GM06990 (cell line): ENCODE results near the gene TNRC18.

Experiments used
- DNase-seq: peaks from one replicate; pipeline ENCODE4 v3.0.0-alpha.2; 2011; ENCODE audit not compliant: insufficient read length; ENCODE audit errors: extremely low read depth
- H3K27me3 ChIP-seq: replicated peaks from 2 replicates; pipeline ENCODE4 v1.6.0; 2011; ENCODE audit warnings: low read length; ENCODE audit not compliant: control insufficient read depth, insufficient read depth
- H3K36me3 ChIP-seq: 2 replicates; pipeline ENCODE4 v1.5.1; 2011; ENCODE audit warnings: low read length; ENCODE audit not compliant: control insufficient read depth, insufficient read depth
- H3K4me3 ChIP-seq: replicated peaks from 2 replicates; pipeline ENCODE4 v1.5.1; 2011; ENCODE audit warnings: low read depth, mild to moderate bottlenecking, control low read depth, low read length
- CTCF ChIP-seq: IDR thresholded peaks from 2 replicates; pipeline ENCODE4 v1.5.1; 2011; ENCODE audit warnings: low read length, control low read depth, mild to moderate bottlenecking, inconsistent platforms; ENCODE audit not compliant: insufficient read depth, poor library complexity, severe bottlenecking

The TNRC18 gene

GRCh38 chr7:5379546-5379945 is 44.1 kb downstream of the TNRC18 start:
- Histone ChIP-seq H3K36me3 (peaks cover 8% of the 10 kb centered on the region), H3K27me3 (no peaks in the 10 kb centered on the region), H3K4me3 (no peak overlapping the region)
- TF ChIP-seq CTCF: no peak
- DNase-seq: no peak

GRCh38 chr7:5377816-5378215 is 45.8 kb downstream of the TNRC18 start:
- H3K36me3 ChIP-seq: peaks cover 13% of the 10 kb centered on the region
- TF ChIP-seq CTCF: no peak
- DNase-seq: no peak

GRCh38 chr7:5377279-5377678 is 46.4 kb downstream of the TNRC18 start:
- Histone ChIP-seq H3K36me3 (peaks cover 15% of the 10 kb centered on the region), H3K27me3 (no peaks in the 10 kb centered on the region), H3K4me3 (no peak overlapping the region)
- no peak for DNase-seq
- TF ChIP-seq CTCF: no peak

More at GRCh38 chr7:5377816-5378215, 45.8 kb downstream of the TNRC18 start:
- no peak overlapping the region for H3K4me3 ChIP-seq
- no peaks in the 10 kb centered on the region for H3K27me3 ChIP-seq

- no peak for DNase-seq
- Histone ChIP-seq H3K36me3 (peaks cover 21% of the 10 kb centered on the region), H3K27me3 (no peaks in the 10 kb centered on the region), H3K4me3 (no peak overlapping the region)
- no peak for TF ChIP-seq CTCF
These were observed 47.7 kb downstream of the TNRC18 start for GRCh38 chr7:5375925-5376324.

- DNase-seq: no peak
- H3K27me3 ChIP-seq: no peaks in the 10 kb centered on the region
- no peak for TF ChIP-seq CTCF
- peaks cover 27% of the 10 kb centered on the region for H3K36me3 ChIP-seq
- no peak overlapping the region for H3K4me3 ChIP-seq
These were observed 49.2 kb downstream of the TNRC18 start for GRCh38 chr7:5374464-5374863.

GRCh38 chr7:5373300-5373699 is 50.3 kb downstream of the TNRC18 start:
- Histone ChIP-seq H3K27me3 (no peaks in the 10 kb centered on the region), H3K4me3 (no peak overlapping the region), H3K36me3 (peaks cover 27% of the 10 kb centered on the region)
- TF ChIP-seq CTCF: no peak
- DNase-seq: no peak
